Medulla oblongata (tissue), 1 donor: ENCODE measurements around the gene R3HDM2.
"Not testable (repeated sequence)": the region's sequence is repeated elsewhere in the genome, so short reads cannot be mapped to it uniquely, and the experiment has no call there.

Experiments used
- DNase-seq: peaks from one replicate; pipeline ENCODE4 v3.0.0-alpha.2; 2015; ENCODE audit errors: extremely low spot score

Gene R3HDM2

DNA sequence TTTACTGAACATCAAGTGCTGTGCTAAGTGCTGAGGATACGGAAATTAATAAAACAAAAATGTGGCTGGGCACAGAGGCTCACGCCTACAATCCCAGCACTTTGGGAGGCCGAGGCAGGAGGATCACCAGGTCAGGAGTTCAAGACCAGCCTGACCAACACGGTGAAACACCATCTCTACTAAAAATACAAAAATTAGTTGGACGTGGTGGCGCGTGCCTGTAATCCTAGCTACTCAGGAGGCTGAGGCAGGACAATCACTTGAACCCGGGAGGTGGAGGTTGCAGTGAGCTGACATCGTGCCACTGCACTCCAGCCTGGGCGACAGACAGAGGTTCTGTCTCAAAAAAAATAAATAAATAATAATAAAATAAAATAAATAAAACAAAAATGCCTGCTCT is 3.9 kb downstream of the R3HDM2 start:
- not testable (repeated sequence) for DNase-seq

DNA sequence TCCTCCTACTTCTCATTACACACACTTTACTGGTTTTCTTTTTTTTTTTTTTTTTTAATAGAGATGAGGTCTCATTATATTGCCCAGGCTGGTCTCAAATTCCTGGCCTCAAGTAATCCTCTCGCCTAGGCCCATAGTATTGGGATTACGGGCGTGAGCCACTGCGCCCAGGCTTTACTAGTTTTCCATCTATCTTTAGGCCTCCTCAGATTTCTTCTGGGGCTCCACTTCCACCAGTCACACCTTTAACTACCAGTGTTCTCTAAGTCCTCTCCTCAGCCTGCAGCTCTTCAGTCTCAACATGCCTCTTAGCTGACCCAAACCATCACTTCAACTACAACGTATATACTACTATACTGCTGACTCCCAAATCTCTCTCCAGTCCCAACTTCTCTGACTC is 10.4 kb downstream of the R3HDM2 start:
- no peak for DNase-seq

DNA sequence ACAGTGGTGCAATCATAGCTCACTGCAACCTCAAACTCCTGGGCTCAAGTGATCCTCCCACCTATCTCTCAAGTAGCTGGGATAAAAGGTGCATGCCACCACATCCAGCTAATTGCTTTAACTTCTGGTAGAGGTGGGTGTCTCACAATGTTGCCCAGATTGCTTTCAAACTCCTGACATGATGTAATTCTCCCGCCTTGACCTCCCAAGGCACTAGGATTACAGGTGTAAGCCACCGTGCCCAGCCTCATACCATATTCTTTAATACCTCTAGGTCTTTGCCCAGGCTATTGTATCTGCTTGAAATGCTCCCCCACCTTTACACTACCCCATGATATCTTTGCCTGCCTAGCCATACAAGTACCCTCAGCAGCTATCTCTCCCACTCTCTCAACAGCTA is 11.3 kb downstream of the R3HDM2 start:
- DNase-seq: no peak

DNA sequence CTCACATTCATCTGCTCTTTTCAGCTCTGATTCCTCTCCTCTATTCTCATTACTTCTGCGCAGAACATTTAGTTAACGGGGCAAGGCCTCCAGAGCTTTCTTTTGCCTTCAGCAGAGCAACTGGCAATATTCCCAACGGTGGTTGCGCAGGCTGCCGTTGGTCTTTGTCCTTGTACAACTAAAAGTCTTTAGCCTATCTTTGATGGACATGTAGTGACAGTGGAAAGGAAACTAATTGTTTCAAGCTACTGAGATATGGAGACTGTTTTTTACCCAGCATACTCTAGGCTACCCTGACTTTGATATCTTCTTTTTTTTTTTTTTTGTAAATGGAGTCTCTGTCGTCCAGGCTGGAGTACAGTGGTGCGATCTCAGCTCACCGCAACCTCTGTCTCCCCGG is 12.6 kb downstream of the R3HDM2 start:
- peak; percentile 35 for DNase-seq

DNA sequence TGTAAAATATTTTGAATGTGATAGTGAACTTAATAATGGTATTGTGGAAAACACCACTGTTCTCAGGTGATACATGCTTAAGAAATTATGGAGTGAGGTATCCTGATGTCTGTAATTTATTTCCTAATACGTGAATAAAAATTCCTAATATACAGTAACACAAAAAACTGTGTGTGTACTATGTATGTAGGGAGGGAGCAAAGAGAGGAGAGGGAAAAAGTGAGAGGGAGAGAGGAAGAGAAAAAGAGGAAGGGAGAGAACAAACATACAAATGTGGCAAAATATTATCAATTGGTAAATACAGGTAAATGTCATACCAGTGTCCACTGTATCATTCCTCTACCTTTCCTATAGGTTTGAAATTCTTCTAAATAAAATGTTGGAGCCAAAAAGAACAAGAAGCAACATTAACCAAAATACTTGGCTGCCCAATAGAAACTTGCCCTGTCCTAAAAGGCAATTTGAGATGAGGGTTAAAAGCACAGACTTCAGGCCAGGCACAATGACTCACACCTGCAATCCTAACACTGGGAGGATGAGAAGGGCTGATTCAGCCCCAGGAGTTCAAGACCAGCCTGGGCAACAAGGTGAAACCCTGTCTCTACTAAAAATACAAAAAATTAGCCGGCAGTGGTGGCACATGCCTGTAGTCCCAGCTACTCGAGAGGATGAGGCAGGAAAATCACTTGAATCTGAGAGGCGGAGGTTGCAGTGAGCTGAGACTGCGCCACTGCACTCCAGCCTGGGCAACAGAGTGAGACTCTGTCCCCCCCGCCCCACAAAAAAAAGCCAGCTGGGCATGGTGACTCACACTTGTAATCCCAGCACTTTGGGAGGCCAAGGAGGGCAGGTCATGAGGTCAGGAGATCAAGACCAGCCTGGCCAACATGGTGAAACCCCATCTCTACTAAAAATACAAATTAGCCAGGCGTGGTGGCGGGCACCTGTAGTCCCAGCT is 14.5 kb downstream of the R3HDM2 start:
- DNase-seq: no peak

DNA sequence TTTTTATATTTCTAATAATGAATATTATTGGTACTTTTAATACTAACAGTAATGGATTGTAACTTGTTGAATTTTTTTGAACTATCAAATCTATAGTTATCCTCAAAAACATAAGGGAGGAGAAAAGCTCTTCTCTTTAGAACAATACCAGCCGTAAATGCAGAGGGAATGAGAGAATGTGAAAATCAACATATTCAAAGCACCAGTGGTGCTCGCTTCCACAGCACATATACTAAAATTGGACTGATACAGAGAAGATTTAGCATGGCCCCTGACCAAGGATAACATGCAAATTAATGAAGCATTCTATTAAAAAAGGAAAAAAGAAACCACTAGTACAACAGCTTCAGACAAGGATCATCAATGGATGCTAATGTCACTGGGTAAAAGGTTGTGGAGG is 15.8 kb downstream of the R3HDM2 start:
- DNase-seq: no peak

DNA sequence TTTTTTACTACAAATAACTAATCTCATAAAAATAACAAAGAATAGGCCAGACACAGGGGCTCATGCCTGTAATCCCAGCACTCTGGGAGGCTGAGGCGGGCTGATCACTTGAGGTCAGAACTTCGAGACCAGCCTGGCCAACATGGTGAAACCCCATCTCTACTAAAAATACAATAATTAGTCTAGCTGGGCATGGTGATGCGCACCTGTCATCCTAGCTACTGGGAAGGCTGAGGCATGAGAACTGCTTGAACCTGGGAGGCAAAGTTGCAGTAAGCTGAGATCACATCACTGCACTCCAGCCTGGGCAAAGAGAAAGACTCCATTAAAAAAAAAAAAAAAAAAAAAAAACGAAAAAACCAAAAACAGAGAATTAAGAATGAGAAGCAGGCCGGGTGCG is 16.7 kb downstream of the R3HDM2 start:
- not testable (repeated sequence) for DNase-seq

DNA sequence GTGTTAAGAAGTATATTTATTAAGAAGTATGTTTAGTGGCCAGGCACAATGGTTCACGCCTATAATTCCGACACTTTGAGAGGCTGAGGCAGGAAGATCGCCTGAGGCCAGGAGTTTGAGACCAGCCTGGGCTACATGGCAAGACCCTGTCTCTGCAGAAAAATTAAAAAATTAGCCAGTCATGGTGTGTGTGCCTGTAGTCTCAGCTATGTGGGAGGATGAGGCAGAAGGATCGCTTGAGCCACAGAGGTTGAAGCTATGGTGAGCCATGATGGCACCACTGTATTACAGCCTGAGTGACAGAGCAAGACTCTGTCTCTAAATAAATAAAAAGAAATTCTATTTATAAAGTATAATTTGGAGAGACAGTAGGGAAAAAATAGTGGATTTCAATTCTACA is 20.3 kb downstream of the R3HDM2 start:
- DNase-seq: no peak

DNA sequence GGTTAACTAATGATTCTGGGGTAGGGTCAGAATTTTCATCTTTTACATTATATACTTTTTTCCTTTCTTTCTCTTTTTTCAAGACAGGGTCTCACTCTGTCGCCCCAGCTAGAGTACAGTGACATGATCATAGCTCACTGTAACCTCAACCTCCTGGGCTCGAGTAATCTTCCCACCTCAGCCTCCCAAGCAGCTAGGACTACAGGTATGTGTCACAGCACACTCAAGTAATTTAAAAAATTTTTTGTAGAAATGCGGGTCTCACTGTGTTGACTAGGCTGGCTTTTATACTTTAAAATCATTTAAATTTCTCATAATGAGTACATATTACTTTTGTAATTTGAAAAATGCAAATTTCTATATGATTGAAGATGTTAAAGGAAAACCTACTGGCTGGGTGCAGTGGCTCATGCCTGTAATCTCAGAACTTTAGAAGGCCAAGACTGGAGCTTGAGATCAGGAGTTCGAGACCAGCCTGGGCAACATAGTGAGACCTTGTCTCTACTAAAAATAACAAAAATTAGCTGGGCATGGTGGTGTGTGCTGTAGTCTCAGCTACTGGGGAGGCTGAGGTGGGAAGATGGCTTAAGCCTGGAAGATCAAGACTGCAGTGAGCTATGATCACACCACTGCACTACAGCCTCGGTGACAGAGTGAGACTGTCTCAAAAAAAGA is 25.7 kb downstream of the R3HDM2 start:
- no peak for DNase-seq

DNA sequence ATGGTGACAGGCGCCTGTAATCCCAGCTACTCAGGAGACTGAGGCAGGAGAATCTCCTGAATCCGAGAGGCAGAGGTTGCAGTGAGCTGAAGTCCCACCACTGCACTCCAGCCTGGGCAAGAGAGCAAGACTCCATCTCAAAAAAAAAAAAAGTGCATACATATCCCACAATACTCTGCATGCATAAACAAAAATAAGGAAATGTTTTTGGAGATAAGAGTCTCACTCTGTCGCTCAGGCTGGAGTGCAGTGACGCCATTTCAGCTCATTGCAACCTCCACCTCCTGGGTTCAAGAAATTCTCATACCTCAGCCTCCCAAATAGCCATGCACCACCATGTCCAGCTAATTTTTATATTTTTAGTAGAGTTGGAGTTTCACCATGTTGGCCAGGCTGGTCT is 28.7 kb downstream of the R3HDM2 start:
- not testable (repeated sequence) for DNase-seq

DNA sequence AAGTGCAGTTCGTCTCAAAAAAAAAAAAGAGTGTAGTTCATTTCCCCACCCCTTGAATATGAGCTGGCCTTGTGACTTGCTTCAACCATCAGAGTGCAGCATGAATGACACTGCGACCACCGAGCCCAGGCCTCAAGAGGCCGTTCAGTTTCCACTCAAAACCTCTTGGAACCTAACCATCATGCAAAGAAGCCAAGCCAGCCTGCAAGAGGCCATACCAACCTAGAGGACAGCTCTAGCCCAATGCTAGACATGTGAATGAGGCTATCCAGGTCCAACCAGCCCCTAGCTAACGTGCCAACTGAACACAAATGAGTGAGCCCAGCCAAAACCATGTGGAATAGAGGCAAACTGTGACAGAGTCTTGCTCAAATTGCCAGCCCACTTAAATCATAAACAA is 29.7 kb downstream of the R3HDM2 start:
- DNase-seq: peak; percentile 19

DNA sequence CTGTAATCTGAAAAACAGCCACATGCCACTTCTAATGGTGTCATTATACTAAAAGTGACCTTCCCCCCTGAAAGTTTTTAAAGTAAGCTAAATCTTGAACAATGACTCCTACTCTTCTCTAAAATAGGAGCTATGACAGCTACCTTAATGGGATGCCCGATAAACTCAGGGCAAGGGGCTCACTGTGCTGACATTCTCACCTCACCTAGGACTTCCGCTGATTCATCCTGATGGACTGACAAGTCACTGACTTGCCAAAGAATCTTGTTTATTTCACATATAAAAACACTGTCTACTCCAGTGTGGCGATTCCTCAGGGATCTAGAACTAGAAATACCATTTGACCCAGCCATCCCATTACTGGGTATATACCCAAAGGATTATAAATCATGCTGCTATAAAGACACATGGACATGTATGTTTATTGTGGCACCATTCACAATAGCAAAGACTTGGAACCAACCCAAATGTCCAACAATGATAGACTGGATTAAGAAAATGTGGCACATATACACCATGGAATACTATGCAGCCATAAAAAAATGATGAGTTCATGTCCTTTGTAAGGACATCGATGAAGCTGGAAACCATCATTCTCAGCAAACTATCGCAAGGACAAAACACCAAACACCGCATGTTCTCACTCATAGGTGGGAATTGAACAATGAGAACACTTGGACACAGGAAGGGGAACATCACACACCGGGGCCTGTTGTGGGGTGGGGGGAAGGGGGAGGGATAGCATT is 31.0 kb downstream of the R3HDM2 start:
- DNase-seq: not testable (repeated sequence)

DNA sequence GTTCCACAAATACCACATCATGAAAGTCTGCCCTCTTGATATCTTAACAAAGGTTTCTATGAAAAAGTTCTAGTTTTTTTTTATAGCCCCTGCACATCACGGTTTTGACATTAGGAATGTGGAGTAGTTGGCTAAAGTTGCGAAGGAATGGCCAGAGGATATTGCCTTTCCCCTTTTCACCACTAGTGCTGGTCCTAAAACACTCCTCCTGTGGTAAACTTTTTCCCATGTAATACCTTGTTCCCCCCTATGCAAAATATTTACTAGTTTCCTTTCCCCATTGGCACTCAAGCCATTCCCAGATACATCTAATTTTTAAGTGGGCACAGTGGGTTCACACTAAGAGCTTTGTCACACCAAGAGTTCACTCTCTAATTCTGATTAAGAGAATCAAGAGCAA is 33.4 kb downstream of the R3HDM2 start:
- DNase-seq: no peak

DNA sequence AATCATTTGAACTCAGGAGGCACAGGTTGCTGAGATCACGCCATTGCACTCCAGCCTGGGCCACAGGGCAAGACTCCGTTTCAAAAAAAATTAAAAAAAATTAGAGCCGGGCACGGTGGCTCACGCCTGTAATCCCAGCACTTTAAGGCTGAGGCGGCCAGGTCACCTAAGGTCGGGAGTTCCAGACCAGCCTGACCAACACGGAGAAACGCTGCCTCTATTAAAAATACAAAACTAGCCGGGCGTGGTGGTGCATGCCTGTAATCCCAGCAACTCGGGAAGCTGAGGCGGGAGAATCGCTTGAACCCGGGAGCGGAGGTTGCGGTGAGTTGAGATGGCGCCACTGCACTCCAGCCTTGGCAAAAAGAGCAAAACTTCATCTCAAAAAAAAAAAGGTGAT is 35.7 kb downstream of the R3HDM2 start:
- DNase-seq: no peak

DNA sequence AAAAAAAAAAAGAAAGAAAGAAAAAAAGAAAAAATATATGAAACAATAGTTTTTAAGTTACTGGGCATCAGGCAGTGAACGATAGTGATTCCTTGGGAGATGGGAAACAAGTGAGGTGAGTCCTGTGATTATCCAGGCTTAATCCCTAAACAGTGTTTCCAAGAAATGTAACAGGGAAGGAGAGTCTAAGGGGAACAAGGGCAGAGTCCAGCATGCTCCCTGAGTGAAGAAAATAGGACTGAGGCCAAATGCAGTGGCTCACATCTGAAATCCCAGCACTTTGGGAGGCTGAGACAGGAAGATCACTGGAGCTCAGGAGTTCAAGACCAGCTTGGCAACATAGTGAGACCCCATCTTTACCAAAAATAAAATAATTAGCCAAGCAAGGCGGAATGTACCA is 40.7 kb downstream of the R3HDM2 start:
- peak; percentile 17 for DNase-seq

DNA sequence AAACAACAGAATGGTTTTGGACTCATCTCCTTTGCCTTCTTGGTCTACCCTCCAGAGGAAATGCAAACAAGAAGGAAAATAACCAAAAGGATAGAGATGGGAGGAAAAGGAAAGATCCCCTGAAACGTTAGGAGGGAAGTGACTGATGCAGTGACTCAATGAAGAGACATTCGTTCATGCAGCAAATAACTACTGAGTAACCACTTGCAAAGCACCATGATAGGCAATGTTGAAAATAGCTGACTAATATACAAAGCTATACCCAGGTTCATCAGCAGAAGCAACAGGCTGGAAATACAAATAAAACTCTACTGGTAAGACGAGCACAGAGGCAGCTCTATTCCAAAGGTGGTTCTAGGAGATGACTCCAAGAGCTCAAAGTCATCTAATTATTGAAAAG is 41.8 kb downstream of the R3HDM2 start:
- no peak for DNase-seq

DNA sequence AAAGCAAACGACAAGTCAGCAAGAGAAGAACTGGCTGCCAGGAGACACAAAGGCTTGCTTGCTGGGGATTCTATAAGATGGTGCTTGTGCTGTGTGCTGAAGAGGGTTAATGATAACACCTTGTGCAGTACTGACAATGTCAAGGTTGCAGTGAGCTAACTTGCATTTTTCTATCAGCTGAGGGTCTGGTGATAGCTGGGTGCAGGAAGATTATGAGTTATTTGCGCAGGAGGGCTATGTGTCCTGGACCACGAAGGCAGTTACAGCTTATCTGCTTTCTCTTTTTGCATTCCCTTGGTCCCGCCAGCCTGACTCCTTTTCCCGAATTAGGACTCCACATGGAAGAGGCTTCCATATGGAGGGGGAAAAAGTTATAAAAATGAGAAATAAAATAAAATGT is 42.4 kb downstream of the R3HDM2 start:
- no peak for DNase-seq

DNA sequence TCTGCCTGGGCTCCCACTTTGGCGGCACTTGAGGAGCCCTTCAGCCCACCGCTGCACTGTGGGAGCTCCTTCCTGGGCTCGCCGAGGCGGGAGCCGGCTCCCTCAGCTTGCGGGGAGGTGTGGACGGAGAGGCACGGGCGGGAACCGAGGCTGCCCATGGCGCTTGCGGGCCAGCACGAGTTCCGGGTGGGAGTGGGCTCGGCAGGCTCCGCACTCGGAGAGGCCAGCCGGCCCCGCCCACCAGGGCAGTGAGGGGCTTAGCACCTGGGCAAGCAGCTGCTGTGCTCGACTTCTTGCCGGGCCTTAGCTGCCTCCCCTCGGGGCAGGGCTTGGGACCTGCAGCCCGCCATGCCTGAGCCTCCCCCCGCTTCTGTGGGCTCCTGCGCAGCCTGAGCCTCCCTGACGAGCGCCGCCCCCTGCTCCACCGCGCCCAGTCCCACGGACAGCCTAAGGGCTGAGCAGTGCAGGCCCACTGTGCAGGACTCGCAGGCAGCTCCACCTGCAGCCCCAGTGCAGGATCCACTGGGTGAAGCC is 44.6 kb downstream of the R3HDM2 start:
- DNase-seq: no peak

DNA sequence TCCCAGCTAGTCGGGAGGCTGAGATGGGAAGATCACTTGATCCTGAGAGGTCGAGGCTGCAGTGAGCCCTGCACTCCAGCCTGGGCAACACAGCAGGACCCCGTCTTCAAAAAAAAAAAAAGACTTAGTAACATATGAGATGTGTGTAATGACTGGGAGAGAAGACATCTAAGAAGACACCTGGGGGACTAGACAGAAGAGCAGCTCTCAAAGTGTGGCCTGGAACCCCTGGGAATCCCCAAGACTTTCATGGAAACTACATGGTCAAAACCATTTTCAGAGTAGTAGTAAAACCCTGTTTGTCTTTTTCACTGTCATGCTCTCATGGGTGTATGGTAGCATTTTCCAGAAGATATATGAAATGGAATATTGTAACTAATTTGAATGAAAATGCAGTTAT is 45.3 kb downstream of the R3HDM2 start:
- DNase-seq: no peak

DNA sequence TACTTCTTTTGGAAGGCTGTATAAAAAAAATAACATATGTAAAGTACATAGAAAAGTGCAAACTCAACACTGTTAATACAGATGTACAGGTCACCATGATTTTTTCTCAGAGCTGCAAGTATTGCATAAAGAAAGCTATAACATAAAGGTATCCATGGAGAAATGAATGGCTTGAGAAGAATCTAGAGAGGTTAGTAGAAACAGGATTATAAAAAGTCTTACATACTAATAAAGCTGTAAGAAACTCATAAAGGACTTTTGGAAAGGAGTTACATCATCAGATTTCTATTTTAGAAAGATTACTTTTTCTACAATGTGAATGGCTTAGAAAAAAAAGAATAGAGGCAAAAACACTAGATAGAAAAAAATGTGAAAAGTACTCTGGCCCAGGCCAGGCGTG is 46.4 kb downstream of the R3HDM2 start:
- no peak for DNase-seq

DNA sequence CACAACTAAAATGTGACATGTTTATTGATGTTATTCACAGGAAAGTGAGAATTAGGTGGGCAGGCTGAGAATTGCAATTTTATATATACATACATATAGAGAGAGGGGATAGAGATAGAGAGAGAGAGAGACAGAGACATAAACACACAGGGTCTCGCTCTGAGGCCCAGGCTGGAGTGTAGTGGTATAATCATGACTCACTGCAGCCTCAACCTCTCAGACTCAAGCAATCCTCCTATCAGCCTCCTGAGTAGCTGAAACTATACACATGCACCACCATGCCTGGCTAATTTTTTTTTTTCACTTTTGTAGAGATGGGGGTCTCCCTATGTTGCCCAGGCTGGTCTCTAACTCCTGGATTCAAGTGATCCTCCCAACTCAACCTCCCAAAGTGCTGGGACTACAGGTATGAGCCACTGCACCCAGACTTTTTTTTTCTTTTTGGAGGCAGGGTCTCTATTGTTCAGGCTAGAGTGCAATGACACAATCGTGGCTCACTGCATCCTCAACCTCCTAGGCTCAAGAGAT is 49.1 kb downstream of the R3HDM2 start:
- no peak for DNase-seq

DNA sequence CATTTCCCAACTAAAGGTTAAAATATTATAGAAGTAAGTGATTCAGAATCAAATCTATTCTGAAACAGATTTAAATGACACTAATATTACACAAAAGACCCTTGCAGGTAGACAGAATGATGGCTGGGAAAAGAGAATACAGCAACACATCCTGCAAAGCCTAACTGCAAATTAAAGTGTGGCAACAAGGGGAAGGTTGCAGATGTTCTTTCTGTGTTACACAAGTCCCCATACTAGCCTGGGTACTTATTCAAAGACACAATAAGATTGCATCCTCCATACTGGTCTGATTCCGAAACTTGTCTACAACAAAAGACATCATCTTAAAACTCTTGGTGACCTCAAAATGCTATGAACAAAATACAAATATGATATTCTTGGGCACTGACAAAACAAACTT is 50.5 kb downstream of the R3HDM2 start:
- DNase-seq: no peak
